Anterior cingulate cortex (tissue), 58 donors: ENCODE data around the gene TTC7B.
"Not testable (repeated sequence)": the region's sequence is repeated elsewhere in the genome, so short reads cannot be mapped to it uniquely, and the experiment has no call there.

Source experiments
- DNase-seq, 58 donors: peaks; one replicate each; lab custom pipeline; 2025; lab: John Stamatoyannopoulos, UW

The TTC7B gene

GRCh38 chr14:90544566-90544965, 271.7 kb downstream of the TTC7B start:
- no peak for DNase-seq

- DNase-seq = no peak
Observed at GRCh38 chr14:90543876-90544275, 272.4 kb downstream of the TTC7B start.

GRCh38 chr14:90541076-90541634, 275.1 kb downstream of the TTC7B start:
- DNase-seq = no peak

GRCh38 chr14:90540437-90540836, 275.8 kb downstream of the TTC7B start:
- DNase-seq = no peak

GRCh38 chr14:90539996-90540395, 276.2 kb downstream of the TTC7B start:
- no peak for DNase-seq

- no peak for DNase-seq
Observed at GRCh38 chr14:90539496-90539775, 276.8 kb downstream of the TTC7B start.

GRCh38 chr14:90538716-90539495, 277.3 kb downstream of the TTC7B start:
- no peak for DNase-seq

GRCh38 chr14:90538095-90538494, 278.1 kb downstream of the TTC7B start:
- no peak for DNase-seq

GRCh38 chr14:90536511-90537191, 279.6 kb downstream of the TTC7B start:
- peak in 2 of 58 donors; percentile 59 to 73 for DNase-seq

GRCh38 chr14:90536092-90536491, 280.1 kb downstream of the TTC7B start:
- peak in 44 of 58 donors; percentile 24 to 87 (median 60) for DNase-seq

- DNase-seq = no peak
Observed at GRCh38 chr14:90535556-90536090, 280.6 kb downstream of the TTC7B start.

GRCh38 chr14:90534838-90535555, 281.2 kb downstream of the TTC7B start:
- no peak for DNase-seq

- no peak for DNase-seq
Observed at GRCh38 chr14:90534091-90534837, 282.0 kb downstream of the TTC7B start.

- no peak for DNase-seq
Observed at GRCh38 chr14:90533591-90534021, 282.6 kb downstream of the TTC7B start.

- DNase-seq = no peak
Observed at GRCh38 chr14:90532826-90533525, 283.3 kb downstream of the TTC7B start.

- DNase-seq = no peak
Observed at GRCh38 chr14:90531497-90531896, 284.7 kb downstream of the TTC7B start.

- DNase-seq = no peak
Observed at GRCh38 chr14:90530523-90530922, 285.7 kb downstream of the TTC7B start.

- DNase-seq = no peak
Observed at GRCh38 chr14:90527978-90528377, 288.3 kb downstream of the TTC7B start.

GRCh38 chr14:90526536-90526935, 289.7 kb downstream of the TTC7B start:
- DNase-seq = not testable (repeated sequence)
